ENCODE measurements around the gene WDR41.
"Not testable (repeated sequence)": the region's sequence is repeated elsewhere in the genome, so short reads cannot be mapped to it uniquely, and the experiment has no call there.

WDR41 gene

GRCh38 chr5:77391240-77391765 is 100.8 kb downstream of the WDR41 start:
- Histone ChIP-seq H3K36me3 (ENCODE audit: insufficient read depth, low read length) (no peaks in the 10 kb centered on the region), H3K4me3 (ENCODE audit: low read length) (no peak overlapping the region), H3K4me1 (ENCODE audit: insufficient read depth, low read length) (no peaks in the 10 kb centered on the region), H3K27me3 (ENCODE audit: insufficient read depth, low read length) (no peaks in the 10 kb centered on the region), H3K9me3 (ENCODE audit: low read length) (no peaks in the 10 kb centered on the region), H2AFZ (ENCODE audit: low read depth, low read length) (no peak overlapping the region)

DNA sequence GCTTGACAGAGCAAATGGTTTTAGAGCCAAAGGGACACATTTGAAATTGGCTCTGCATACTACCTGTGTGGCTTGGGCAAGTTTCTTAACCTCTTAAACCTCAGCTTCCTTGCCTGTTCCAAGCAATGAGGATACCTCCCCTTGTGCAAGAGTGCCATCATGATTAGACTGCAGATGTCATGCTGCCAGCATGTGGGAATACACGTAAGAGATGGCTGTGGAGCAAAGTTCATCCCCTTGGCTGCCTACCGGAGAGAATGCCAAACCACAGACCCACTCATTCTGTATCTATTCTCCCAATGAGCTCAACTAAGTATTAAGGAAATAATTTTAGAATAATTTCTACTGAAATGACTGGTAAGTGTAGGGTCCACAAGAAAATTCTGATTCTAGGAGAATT is 101.3 kb downstream of the WDR41 start:
- Histone ChIP-seq H3K4me3 (ENCODE audit: low read length) (no peak overlapping the region), H3K4me1 (ENCODE audit: insufficient read depth, low read length) (no peaks in the 10 kb centered on the region), H3K9me3 (ENCODE audit: low read length) (no peaks in the 10 kb centered on the region), H3K36me3 (ENCODE audit: insufficient read depth, low read length) (no peaks in the 10 kb centered on the region), H3K27me3 (ENCODE audit: insufficient read depth, low read length) (no peaks in the 10 kb centered on the region), H2AFZ (ENCODE audit: low read depth, low read length) (no peak overlapping the region)

DNA sequence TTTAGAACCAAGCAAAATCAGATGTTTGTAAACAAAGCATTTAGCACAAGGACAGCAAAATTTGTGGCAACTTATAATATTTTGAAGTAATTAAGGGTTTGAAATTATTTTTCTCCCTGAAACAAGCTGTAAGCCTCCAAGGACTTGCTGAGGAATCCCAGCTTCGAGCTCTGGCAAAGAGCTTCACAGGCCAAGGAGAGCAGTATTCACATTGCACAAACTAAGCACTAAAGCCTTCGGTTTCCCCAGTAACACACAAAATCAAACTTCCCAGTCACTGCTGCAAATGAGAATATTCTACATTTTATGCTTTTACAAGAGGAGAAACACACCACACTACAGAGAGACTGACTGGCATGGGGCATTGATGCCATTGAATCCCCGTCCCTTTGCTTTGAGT is 101.9 kb downstream of the WDR41 start:
- Histone ChIP-seq H3K4me1 (ENCODE audit: insufficient read depth, low read length) (no peaks in the 10 kb centered on the region), H3K9me3 (ENCODE audit: low read length) (no peaks in the 10 kb centered on the region), H3K36me3 (ENCODE audit: insufficient read depth, low read length) (no peaks in the 10 kb centered on the region), H2AFZ (ENCODE audit: low read depth, low read length) (no peak overlapping the region), H3K27me3 (ENCODE audit: insufficient read depth, low read length) (no peaks in the 10 kb centered on the region), H3K4me3 (ENCODE audit: low read length) (no peak overlapping the region)

GRCh38 chr5:77389746-77390145 is 102.4 kb downstream of the WDR41 start:
- Histone ChIP-seq H3K36me3 (ENCODE audit: insufficient read depth, low read length) (no peaks in the 10 kb centered on the region), H3K4me1 (ENCODE audit: insufficient read depth, low read length) (no peaks in the 10 kb centered on the region), H3K27me3 (ENCODE audit: insufficient read depth, low read length) (no peaks in the 10 kb centered on the region), H3K4me3 (ENCODE audit: low read length) (no peak overlapping the region), H3K9me3 (ENCODE audit: low read length) (no peaks in the 10 kb centered on the region), H2AFZ (ENCODE audit: low read depth, low read length) (no peak overlapping the region)

- not testable (repeated sequence) for H3K4me3 ChIP-seq (ENCODE audit: low read length); H3K36me3 ChIP-seq (ENCODE audit: insufficient read depth, low read length); H2AFZ ChIP-seq (ENCODE audit: low read depth, low read length); H3K4me1 ChIP-seq (ENCODE audit: insufficient read depth, low read length); H3K27me3 ChIP-seq (ENCODE audit: insufficient read depth, low read length); H3K9me3 ChIP-seq (ENCODE audit: low read length)
Measured at GRCh38 chr5:77386340-77386739, 105.8 kb downstream of the WDR41 start.

DNA sequence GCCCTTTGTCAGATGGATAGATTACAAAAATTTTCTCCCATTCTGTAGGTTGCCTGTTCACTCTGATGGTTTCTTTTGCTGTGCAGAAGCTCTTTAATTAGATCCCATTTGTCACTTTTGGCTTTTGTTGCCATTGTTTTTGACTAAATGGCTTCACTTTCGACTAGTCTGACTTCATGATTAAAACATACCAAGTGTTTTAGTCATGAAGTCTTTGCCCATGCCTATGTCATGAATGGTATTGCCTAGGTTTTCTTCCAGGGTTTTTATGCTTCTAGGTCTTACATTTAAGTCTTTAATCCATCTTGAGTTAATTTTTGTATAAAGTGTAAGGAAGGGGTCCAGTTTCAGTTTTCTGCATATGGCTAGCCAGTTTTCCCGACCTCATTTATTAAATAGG is 108.8 kb downstream of the WDR41 start:
- not testable (repeated sequence) for H3K4me3 ChIP-seq (ENCODE audit: low read length); H3K27me3 ChIP-seq (ENCODE audit: insufficient read depth, low read length); H3K9me3 ChIP-seq (ENCODE audit: low read length); H3K4me1 ChIP-seq (ENCODE audit: insufficient read depth, low read length); H3K36me3 ChIP-seq (ENCODE audit: insufficient read depth, low read length); H2AFZ ChIP-seq (ENCODE audit: low read depth, low read length)
